Activated T-helper 1 cell treated with Interleukin-2 at 50 U/mL for 16 hours (primary cell): ENCODE measurements around the gene DDX10.
"Not testable (repeated sequence)": the region's sequence is repeated elsewhere in the genome, so short reads cannot be mapped to it uniquely, and the experiment has no call there.

Source experiments
- DNase-seq: peaks from one replicate; pipeline ENCODE4 v3.0.0-alpha.2; 2020; ENCODE audit warnings: low read depth

The DDX10 gene

GRCh38 chr11:108823960-108824359 lies 159.1 kb downstream of the DDX10 start:
- not testable (repeated sequence) for DNase-seq

GRCh38 chr11:108824545-108824944 lies 159.7 kb downstream of the DDX10 start:
- DNase-seq, result no peak

- DNase-seq, result no peak
Observed at GRCh38 chr11:108825381-108825780, 160.5 kb downstream of the DDX10 start.

- no peak for DNase-seq
Observed at GRCh38 chr11:108826136-108826535, 161.3 kb downstream of the DDX10 start.

- no peak for DNase-seq
Observed at GRCh38 chr11:108835624-108836023, 170.8 kb downstream of the DDX10 start.

GRCh38 chr11:108836541-108836940 lies 171.7 kb downstream of the DDX10 start:
- DNase-seq, result no peak

- DNase-seq, result no peak
Observed at GRCh38 chr11:108838102-108838791, 173.4 kb downstream of the DDX10 start.

- DNase-seq, result no peak
Observed at GRCh38 chr11:108838792-108839105, 173.9 kb downstream of the DDX10 start.

- no peak for DNase-seq
Observed at GRCh38 chr11:108846009-108846408, 181.1 kb downstream of the DDX10 start.

- no peak for DNase-seq
Observed at GRCh38 chr11:108847298-108847990, 182.6 kb downstream of the DDX10 start.

GRCh38 chr11:108851781-108852180 lies 186.9 kb downstream of the DDX10 start:
- no peak for DNase-seq

- DNase-seq, result no peak
Observed at GRCh38 chr11:108852701-108853100, 187.8 kb downstream of the DDX10 start.

GRCh38 chr11:108853151-108853550 lies 188.3 kb downstream of the DDX10 start:
- DNase-seq, result no peak

- DNase-seq, result no peak
Observed at GRCh38 chr11:108853864-108854263, 189.0 kb downstream of the DDX10 start.

GRCh38 chr11:108854346-108854745 lies 189.5 kb downstream of the DDX10 start:
- no peak for DNase-seq

GRCh38 chr11:108857382-108857781 lies 192.5 kb downstream of the DDX10 start:
- DNase-seq, result no peak

- DNase-seq, result no peak
Observed at GRCh38 chr11:108858622-108859021, 193.8 kb downstream of the DDX10 start.

GRCh38 chr11:108859510-108859909 lies 194.6 kb downstream of the DDX10 start:
- DNase-seq, result no peak

GRCh38 chr11:108863528-108863927 lies 198.7 kb downstream of the DDX10 start:
- DNase-seq, result no peak

GRCh38 chr11:108865406-108865805 lies 200.5 kb downstream of the DDX10 start:
- no peak for DNase-seq

GRCh38 chr11:108866781-108867180 lies 201.9 kb downstream of the DDX10 start:
- DNase-seq, result no peak

- DNase-seq, result no peak
Observed at GRCh38 chr11:108870373-108871020, 205.6 kb downstream of the DDX10 start.

- no peak for DNase-seq
Observed at GRCh38 chr11:108871152-108871551, 206.3 kb downstream of the DDX10 start.
